ENCODE results near the gene KPNA2. TPM values are rescaled to one million over a fixed set of nuclear protein-coding genes. Genes with fewer than 3 reads are reported as not detected.

The KPNA2 gene
- total and polyA plus RNA-seq, 2 of the 13 experiments (the other 11 are each of a cell fraction or from before 2014, with no cell fraction given): 111 to 305 TPM

GRCh38 chr17:68029512-68030215, 5.9 kb upstream of the KPNA2 start (continued):
- no peak for TF ChIP-seq ZBTB7A (CRISPR knock-in tag; IDR thresholded peaks at IDR 0.05)
- no peak for TF ChIP-seq ZNF775 (CRISPR knock-in tag; IDR thresholded peaks at IDR 0.05; ENCODE audit: borderline replicate concordance)
- peak; percentile 44 to 61; a peak in 3 of 4 replicates for TF ChIP-seq POLR2A (IDR thresholded peaks at IDR 0.05; ENCODE audit: insufficient read depth in 1 of 2, low read depth in 2 of 2, low read length in 2 of 2)
- peak; percentile 93 for TF ChIP-seq RARA (CRISPR knock-in tag; IDR thresholded peaks at IDR 0.05)
- TF ChIP-seq REST (IDR thresholded peaks at IDR 0.05; ENCODE audit: borderline replicate concordance in 1 of 2, low read depth in 1 of 2, low read length in 2 of 2): peak in 1 of 2 experiments; percentile 44; a peak in 1 of 4 replicates
- TF ChIP-seq RARG (CRISPR knock-in tag; IDR thresholded peaks at IDR 0.05; ENCODE audit: low read depth): no peak
- TF ChIP-seq SALL1 (CRISPR knock-in tag; IDR thresholded peaks at IDR 0.05): peak; percentile 97
- TF ChIP-seq ZNF383 (CRISPR knock-in tag; IDR thresholded peaks at IDR 0.05; ENCODE audit: borderline replicate concordance): 0 out of 2 replicates have a peak, but pooled peaks have one; percentile 13
- no peak for TF ChIP-seq SMAD9 (CRISPR knock-in tag; IDR thresholded peaks at IDR 0.05)
- 0 out of 2 replicates have a peak, but pooled peaks have one; percentile 50 for TF ChIP-seq SP4 (CRISPR knock-in tag; IDR thresholded peaks at IDR 0.05)
- TF ChIP-seq ZNF788 (CRISPR knock-in tag; IDR thresholded peaks at IDR 0.05; ENCODE audit: borderline replicate concordance): peak; percentile 93; the same call in 1 of the 2 replicates
- TF ChIP-seq E2F5 (CRISPR knock-in tag; conservative IDR thresholded peaks at IDR 0.05): no peak
- no peak for TF ChIP-seq SRSF4 (IDR thresholded peaks at IDR 0.05; ENCODE audit: low read depth, low read length, poor library complexity, severe bottlenecking)
- peak; percentile 91 for TF ChIP-seq DRAP1 (CRISPR knock-in tag; IDR thresholded peaks at IDR 0.05)
- no peak for TF ChIP-seq ZNF432 (CRISPR knock-in tag; IDR thresholded peaks at IDR 0.05; ENCODE audit: borderline replicate concordance)
- TF ChIP-seq ATAD3A (CRISPR knock-in tag; IDR thresholded peaks at IDR 0.05): no peak

Data from HepG2 (cell line).